Panc1 (cell line): Measurements from ENCODE around the gene ATPAF2. TPM values are rescaled to one million over a fixed set of nuclear protein-coding genes. Genes with fewer than 3 reads are reported as not detected.

ENCODE experiments used
- ATAC-seq: fragments of 200-7000 bp; cut with Tn5 transposase; 2 replicates; pipeline ENCODE4 v1.9.1; 2020; ENCODE audit warnings: mild to moderate bottlenecking, moderate library complexity
- BruUV-seq: library from RNA; stranded (reverse); fragments of 400-500 nt; replicated peaks from 2 replicates; lab custom pipeline; 2021; lab: Mats Ljungman, UMichigan
- CTCF ChIA-PET: fragments of 300-600 bp; sonication (Branson Sonifier 250); formaldehyde crosslinking; loops from one replicate; lab custom pipeline; 2022; ENCODE audit warnings: antibody characterized with exemption; lab: Charles Lee
- POLR2A ChIA-PET: fragments of 300-600 bp; sonication (Branson Sonifier 250); formaldehyde crosslinking; loops from one replicate; lab custom pipeline; 2022; ENCODE audit warnings: antibody characterized with exemption; lab: Charles Lee
- DNase-seq: peaks from one replicate; pipeline ENCODE4 v3.0.0-alpha.2; 2010; ENCODE audit warnings: low read depth, low spot score
- H3K27ac ChIP-seq: 2 replicates; pipeline ENCODE4 v1.5.1; 2011; ENCODE audit warnings: mild to moderate bottlenecking, low read length, inconsistent platforms
- H3K27me3 ChIP-seq: fragments of 200-500 bp; sonication (Bioruptor generic); 2 replicates; pipeline ENCODE4 v1.6.0; 2014; ENCODE audit warnings: low read length, inconsistent platforms; ENCODE audit not compliant: control insufficient read depth, insufficient read depth
- H3K36me3 ChIP-seq: fragments of 200-500 bp; sonication (Bioruptor generic); 2 replicates; pipeline ENCODE4 v1.5.1; 2014; ENCODE audit warnings: inconsistent platforms, mild to moderate bottlenecking, low read length, moderate library complexity; ENCODE audit not compliant: control insufficient read depth, insufficient read depth
- H3K4me1 ChIP-seq: 2 replicates; pipeline ENCODE4 v1.5.1; 2011; ENCODE audit warnings: inconsistent platforms, mild to moderate bottlenecking, low read length, moderate library complexity; ENCODE audit not compliant: control insufficient read depth, insufficient read depth
- H3K4me3 ChIP-seq, 2 experiments: 2 replicates each; pipeline ENCODE4 v1.5.1; 2011 to 2012; ENCODE audit warnings: low read depth in 2 of 2, low read length in 2 of 2, mild to moderate bottlenecking in 2 of 2, inconsistent platforms in 1 of 2, moderate library complexity in 1 of 2
- H3K9me3 ChIP-seq: fragments of 200-500 bp; sonication (Bioruptor generic); 2 replicates; pipeline ENCODE4 v1.5.1; 2014; ENCODE audit warnings: low read depth, mild to moderate bottlenecking, inconsistent platforms, low read length, moderate library complexity; ENCODE audit not compliant: control insufficient read depth, insufficient read depth
- POLR2AphosphoS5 ChIP-seq: IDR thresholded peaks from 2 replicates; pipeline ENCODE4 v1.6.1; 2012; ENCODE audit warnings: mild to moderate bottlenecking, low read depth, low read length, moderate library complexity
- SIN3A ChIP-seq: IDR thresholded peaks from 2 replicates; pipeline ENCODE4 v1.6.1; 2012; ENCODE audit warnings: low read depth, mild to moderate bottlenecking, low read length, moderate library complexity, borderline replicate concordance; ENCODE audit not compliant: insufficient read depth
- TCF7L2 ChIP-seq: IDR thresholded peaks from 2 replicates; pipeline ENCODE4 v1.6.1; 2011; ENCODE audit warnings: mild to moderate bottlenecking, low read depth, low read length, inconsistent platforms
- in situ Hi-C: cut with HindIII; loops from 2 replicates; pipeline ENCODE4 v1.10.0; 2016; ENCODE audit warnings: low sequenced_read_pairs, low pct_unique_long_range_greater_than_20kb
- intact Hi-C: fragments of 100-400 bp; cut with micrococcal nuclease; formaldehyde crosslinking; loops from one replicate; pipeline ENCODE4 v1.10.0; 2022; ENCODE audit not compliant: unreplicated experiment
- total RNA-seq: library from RNA; stranded (reverse); gene quantifications from one replicate; pipeline ENCODE4 v1.2.1, GENCODE V29; 2021; ENCODE audit not compliant: unreplicated experiment
- TF ChIP-seq, protein P1 (sequence below), 2 experiments: IDR thresholded peaks; 2 replicates each; pipeline ENCODE4 v1.6.1; 2011 to 2012; ENCODE audit warnings: low read depth in 2 of 2, control low read depth in 1 of 2, low read length in 1 of 2, mild to moderate bottlenecking in 1 of 2, moderate library complexity in 1 of 2; ENCODE audit not compliant: insufficient read depth in 1 of 2
- TF ChIP-seq, protein P2 (sequence below): fragments of 450-650 bp; IDR thresholded peaks from 2 replicates; pipeline ENCODE4 v1.5.1; 2017; ENCODE audit warnings: mild to moderate bottlenecking

The ATPAF2 gene
- total RNA-seq, 1 experiment from 2014 or later = 22.3 TPM

DNA sequence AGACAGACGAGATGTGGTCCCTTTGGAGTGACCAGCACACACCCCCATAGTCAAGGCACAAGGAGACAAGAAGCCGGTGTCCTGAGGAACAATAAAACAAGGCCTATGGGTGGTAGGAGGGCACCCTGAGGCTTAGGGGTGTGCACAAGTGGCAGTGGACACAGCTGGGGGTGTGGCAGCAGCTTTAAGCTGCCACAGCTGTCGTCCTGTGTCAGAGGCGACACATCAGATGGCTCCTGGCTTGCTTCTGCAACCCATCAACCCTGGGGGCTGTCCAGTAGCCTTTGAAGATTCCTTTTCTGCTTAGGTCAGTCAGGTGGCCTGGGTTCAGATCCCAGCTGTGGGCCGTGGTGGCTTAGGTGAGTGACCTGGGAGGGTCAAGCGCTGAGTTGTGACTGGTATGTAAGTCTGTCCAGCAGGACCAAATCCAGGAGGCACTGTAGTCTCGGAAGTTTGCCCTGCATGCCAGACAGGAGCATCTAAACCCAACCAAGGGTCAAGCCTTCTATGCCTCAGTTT is 50.5 kb downstream of the ATPAF2 start:
- Histone ChIP-seq H3K27me3 (no peaks in the 10 kb centered on the region), H3K9me3 (no peaks in the 10 kb centered on the region), H3K4me3 (no peak overlapping the region), H3K4me1 (peaks cover 14% of the 10 kb centered on the region), H3K36me3 (no peaks in the 10 kb centered on the region), H3K27ac (no peak overlapping the region)
- DNase-seq (no peak), ATAC-seq (no peak)
- intact Hi-C loops = no loop called here
- ChIA-PET POLR2A (no interaction called here), CTCF (no interaction called here)
- no TSS peak for BruUV-seq
- TF ChIP-seq, protein P1, sequence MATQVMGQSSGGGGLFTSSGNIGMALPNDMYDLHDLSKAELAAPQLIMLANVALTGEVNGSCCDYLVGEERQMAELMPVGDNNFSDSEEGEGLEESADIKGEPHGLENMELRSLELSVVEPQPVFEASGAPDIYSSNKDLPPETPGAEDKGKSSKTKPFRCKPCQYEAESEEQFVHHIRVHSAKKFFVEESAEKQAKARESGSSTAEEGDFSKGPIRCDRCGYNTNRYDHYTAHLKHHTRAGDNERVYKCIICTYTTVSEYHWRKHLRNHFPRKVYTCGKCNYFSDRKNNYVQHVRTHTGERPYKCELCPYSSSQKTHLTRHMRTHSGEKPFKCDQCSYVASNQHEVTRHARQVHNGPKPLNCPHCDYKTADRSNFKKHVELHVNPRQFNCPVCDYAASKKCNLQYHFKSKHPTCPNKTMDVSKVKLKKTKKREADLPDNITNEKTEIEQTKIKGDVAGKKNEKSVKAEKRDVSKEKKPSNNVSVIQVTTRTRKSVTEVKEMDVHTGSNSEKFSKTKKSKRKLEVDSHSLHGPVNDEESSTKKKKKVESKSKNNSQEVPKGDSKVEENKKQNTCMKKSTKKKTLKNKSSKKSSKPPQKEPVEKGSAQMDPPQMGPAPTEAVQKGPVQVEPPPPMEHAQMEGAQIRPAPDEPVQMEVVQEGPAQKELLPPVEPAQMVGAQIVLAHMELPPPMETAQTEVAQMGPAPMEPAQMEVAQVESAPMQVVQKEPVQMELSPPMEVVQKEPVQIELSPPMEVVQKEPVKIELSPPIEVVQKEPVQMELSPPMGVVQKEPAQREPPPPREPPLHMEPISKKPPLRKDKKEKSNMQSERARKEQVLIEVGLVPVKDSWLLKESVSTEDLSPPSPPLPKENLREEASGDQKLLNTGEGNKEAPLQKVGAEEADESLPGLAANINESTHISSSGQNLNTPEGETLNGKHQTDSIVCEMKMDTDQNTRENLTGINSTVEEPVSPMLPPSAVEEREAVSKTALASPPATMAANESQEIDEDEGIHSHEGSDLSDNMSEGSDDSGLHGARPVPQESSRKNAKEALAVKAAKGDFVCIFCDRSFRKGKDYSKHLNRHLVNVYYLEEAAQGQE (IDR thresholded peaks at IDR 0.05; ENCODE audit: insufficient read depth in 1 of 2, low read depth in 2 of 2, low read length in 1 of 2) = no peak
- TF ChIP-seq, protein P2, sequence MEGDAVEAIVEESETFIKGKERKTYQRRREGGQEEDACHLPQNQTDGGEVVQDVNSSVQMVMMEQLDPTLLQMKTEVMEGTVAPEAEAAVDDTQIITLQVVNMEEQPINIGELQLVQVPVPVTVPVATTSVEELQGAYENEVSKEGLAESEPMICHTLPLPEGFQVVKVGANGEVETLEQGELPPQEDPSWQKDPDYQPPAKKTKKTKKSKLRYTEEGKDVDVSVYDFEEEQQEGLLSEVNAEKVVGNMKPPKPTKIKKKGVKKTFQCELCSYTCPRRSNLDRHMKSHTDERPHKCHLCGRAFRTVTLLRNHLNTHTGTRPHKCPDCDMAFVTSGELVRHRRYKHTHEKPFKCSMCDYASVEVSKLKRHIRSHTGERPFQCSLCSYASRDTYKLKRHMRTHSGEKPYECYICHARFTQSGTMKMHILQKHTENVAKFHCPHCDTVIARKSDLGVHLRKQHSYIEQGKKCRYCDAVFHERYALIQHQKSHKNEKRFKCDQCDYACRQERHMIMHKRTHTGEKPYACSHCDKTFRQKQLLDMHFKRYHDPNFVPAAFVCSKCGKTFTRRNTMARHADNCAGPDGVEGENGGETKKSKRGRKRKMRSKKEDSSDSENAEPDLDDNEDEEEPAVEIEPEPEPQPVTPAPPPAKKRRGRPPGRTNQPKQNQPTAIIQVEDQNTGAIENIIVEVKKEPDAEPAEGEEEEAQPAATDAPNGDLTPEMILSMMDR = no peak
- TF ChIP-seq TCF7L2 (no peak), SIN3A (no peak), POLR2AphosphoS5 (no peak)
- in situ Hi-C loops = no loop called here

DNA sequence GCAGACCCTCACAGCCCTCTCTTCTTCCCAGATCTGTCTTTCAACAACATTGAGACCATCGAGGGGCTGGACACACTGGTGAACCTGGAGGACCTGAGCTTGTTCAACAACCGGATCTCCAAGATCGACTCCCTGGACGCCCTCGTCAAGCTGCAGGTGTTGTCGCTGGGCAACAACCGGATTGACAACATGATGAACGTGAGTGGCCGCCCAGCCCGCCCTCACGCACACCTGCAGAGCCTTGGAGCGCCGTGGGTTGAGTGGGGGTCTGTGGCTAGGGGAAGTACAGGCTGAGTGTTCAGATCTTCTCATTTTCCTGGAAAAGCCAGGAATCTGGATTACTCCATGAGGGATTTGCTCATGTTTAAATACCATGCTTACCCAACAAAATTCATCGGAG is 51.1 kb downstream of the ATPAF2 start:
- TF ChIP-seq TCF7L2 = no peak
- TF ChIP-seq, protein P1 (IDR thresholded peaks at IDR 0.05; ENCODE audit: insufficient read depth in 1 of 2, low read depth in 2 of 2, low read length in 1 of 2) = no peak
- TF ChIP-seq, protein P2 = no peak
- TF ChIP-seq SIN3A = no peak
- H3K27ac ChIP-seq = no peak overlapping the region
- ChIA-PET POLR2A (no interaction called here), CTCF (no interaction called here)
- peaks cover 14% of the 10 kb centered on the region for H3K4me1 ChIP-seq
- no peak overlapping the region for H3K4me3 ChIP-seq
- intact Hi-C loops = no loop called here
- H3K36me3 ChIP-seq = no peaks in the 10 kb centered on the region
- H3K27me3 ChIP-seq = no peaks in the 10 kb centered on the region
- in situ Hi-C loops = no loop called here
- BruUV-seq = no TSS peak
- no peak for DNase-seq
- ATAC-seq = no peak
- no peaks in the 10 kb centered on the region for H3K9me3 ChIP-seq
